PFSK-1 (cell line): Measurements from ENCODE around the gene MMD.

Source experiments
- POLR2AphosphoS5 ChIP-seq: IDR thresholded peaks from 2 replicates; pipeline ENCODE4 v1.6.1; 2012; ENCODE audit warnings: low read depth, mild to moderate bottlenecking, control low read depth, low read length, moderate library complexity
- REST ChIP-seq, 2 experiments: IDR thresholded peaks; 2 replicates each; pipeline versions ENCODE4 v1.6.1 to v1.8.0; 2011 to 2012; ENCODE audit warnings: low read depth in 2 of 2, low read length in 2 of 2, control low read depth in 1 of 2, inconsistent platforms in 1 of 2, mild to moderate bottlenecking in 1 of 2, moderate library complexity in 1 of 2; ENCODE audit not compliant: insufficient read depth in 1 of 2
- TAF1 ChIP-seq: IDR thresholded peaks from 2 replicates; pipeline ENCODE4 v1.6.1; 2012; ENCODE audit warnings: low read length, control low read depth, borderline replicate concordance; ENCODE audit not compliant: insufficient read depth

DNA sequence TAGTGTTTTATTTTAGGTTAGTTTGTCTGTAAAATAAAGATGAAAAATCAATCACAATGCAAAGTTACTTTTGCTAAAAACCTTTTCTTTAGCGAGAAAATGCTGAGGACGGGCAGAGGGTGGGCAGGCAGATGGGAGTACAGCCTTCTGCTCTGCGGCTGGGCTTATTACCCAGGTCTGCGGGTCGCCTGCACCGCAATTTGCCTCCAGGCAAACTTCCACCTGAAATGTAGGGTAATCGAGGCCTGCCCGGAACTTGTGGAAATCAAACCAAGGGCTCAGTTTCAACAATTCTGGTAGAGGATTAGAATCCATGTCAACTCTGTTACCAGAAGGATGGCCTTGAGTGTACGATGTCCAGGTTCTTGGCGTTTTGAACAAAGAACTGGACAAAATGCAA lies 22.3 kb upstream of the MMD start:
- TF ChIP-seq TAF1 (no peak), POLR2AphosphoS5 (no peak), REST (IDR thresholded peaks at IDR 0.05; ENCODE audit: insufficient read depth in 1 of 2, low read depth in 2 of 2, low read length in 2 of 2) (no peak)
